Amygdala (tissue), 56 donors: ENCODE results near the gene NFIC.

Experiments used
- DNase-seq, 56 donors: peaks; one replicate each; lab custom pipeline; 2025; lab: John Stamatoyannopoulos, UW

The NFIC gene

DNA sequence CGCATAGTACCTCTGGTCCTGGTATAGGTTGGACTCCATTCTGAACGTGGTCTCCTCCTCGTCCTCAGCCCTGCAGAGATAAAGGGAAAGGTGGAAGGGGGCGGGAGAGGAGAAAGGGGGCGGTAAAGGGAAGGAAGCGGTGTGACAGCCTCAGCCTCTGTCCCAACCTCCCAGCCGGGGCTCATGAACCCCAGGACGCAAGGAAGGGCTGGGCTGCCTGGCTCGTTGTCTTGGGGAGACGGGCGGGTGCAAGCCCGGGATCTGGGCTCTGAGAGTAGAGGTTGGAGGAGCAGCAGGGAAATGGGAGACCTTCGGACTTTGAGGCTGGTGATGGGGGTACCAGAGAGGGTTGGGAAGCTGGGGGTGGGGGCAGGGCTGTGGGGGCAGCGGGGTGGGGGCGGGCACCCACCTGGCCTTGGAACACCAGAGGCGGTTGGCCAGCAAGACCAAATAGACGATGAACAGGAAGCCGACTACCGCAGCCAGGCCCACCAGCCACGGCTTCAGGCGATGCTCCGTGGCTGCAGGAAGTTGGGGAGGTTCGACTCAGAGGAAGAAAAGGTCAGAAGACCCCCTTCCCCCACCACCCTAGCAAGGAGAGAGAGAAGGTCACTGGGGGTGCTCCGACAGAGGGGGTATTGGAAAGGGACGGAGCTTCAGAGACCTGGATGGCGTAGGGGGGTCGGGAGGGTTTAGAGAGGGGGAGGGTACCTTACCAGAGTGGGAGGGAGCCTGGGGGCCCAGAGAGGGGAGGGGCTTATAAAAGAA is 112.2 kb downstream of the NFIC start:
- no peak for DNase-seq

DNA sequence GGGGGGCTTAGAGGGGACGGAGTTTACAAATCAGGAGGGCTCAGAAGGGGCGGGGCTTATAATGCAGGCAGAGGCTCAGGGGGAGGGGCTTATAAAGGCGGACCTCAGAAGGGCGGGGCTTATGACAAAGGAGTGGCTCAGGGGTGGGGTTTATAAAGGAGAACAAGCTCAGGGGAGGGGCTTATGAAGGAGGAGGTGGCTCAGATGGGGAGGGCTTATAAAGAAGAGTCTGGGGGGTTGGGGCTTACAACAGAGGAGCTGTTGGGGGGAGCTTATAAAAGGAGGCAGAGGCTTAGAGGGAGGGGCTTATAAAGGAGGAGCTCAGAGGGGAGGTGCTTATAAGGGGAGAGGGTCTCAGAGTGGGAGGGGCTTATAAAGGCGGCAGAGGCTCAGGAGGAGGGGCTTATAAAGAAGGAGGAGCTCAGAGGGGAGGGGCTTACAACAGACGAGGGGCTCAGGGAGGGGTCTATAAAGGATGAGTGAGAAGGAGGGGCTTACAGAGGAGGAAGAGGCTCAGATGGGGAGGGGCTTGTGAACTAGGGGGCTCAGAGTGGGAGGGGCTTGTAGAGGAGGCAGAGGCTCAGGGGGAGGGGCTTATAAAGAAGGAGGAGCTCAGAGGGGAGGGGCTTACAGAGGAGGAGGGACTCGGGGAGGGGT is 112.9 kb downstream of the NFIC start:
- DNase-seq = peak in 2 of 56 donors; percentile 25 to 64

DNA sequence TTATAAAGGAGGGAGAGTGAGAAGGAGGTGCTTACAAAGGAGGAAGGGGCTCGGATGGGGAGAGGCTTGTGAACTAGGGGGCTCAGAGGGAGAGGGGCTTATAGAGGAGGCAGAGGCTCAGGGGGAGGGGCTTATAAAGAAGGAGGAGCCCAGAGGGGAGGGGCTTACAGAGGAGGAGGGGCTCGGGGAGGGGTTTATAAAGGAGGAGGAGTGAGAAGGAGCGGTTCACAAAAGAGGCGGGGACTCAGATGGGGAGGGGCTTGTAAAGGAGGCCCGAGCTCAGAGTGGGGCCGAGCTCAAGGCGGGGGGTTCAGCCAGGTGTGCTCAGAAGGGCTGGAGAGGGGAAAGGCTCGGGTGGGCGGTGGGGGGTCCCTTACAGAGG is 113.4 kb downstream of the NFIC start:
- DNase-seq = no peak

DNA sequence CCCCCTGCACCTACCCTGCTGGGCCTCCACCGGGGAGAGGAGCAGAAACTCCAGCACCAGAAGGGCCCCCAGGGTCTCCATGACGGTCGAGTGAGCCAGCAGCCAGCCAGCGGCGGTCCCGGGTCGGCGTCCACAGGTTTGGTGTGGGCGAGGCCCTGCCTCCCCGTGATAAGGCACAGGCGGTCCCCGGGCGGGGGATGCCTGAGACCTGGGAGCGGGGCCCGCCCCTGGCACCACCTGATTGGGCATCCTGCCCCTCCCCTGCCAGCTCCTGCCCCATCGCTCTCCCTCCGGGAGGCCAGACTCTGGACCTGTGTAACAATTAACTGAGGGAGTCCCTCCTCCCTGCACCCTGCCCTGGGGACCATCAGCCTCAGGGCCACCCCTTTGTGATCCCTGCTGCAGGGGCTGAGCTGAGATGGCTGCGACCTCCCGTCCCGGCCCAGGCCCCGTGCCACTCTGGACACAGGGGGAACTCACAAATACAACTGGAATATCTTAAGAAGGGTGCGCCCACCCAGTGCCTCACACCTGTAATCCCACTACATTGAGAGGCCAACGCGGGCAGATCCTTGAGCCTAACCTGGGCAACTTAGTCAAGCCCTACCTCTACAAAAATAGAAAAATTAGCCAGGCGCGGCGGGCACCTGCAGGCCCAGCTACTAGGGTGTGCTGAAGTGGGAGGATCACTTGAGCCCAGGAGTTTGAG is 114.2 kb downstream of the NFIC start, which contains the start of gene SMIM24:
SMIM24 (minus strand) TSS at position 143 of the 709 bp plus-strand sequence; CDS start at position 81, 62 bp downstream.
- no peak for DNase-seq

DNA sequence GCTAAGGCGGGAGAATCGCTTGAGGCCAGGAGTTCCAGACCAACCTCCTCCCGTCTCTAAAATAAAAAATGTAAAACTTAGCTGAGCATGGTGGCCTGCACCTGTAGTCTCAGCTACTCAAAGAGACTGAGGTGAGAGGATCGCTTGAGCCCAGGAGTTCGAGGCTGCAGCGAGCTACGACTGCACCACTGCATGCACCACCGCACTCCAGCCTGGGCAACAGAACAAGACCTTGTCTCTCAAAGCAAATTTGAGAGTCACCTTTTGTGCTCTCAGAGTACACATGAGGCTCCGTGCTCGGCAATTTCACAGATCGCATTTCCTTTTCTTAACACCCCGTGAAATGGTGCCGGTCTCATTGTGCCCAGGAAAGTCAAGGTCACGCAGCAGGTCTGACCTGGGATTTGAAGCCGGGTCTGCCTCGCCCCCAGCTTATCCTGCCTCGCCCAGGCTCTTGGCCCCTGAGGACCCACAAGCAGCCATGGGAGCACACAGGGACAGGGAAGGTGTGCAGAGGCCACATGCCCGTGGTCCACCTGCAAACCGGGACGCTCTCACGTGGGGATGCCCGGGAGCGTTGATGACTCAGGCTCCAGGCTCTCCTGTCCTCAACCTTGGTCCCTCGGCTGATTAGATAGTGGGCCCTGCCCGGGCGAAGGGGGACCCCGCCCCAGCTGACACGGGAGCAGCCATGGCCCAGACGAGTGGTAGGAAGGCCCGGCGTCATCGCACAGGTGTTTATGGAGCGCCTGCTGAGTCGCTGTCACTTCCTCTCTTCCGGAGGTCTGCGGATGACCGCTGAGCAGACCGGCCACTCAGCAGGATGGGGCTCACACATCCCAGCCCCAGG is 115.1 kb downstream of the NFIC start:
- DNase-seq = no peak

DNA sequence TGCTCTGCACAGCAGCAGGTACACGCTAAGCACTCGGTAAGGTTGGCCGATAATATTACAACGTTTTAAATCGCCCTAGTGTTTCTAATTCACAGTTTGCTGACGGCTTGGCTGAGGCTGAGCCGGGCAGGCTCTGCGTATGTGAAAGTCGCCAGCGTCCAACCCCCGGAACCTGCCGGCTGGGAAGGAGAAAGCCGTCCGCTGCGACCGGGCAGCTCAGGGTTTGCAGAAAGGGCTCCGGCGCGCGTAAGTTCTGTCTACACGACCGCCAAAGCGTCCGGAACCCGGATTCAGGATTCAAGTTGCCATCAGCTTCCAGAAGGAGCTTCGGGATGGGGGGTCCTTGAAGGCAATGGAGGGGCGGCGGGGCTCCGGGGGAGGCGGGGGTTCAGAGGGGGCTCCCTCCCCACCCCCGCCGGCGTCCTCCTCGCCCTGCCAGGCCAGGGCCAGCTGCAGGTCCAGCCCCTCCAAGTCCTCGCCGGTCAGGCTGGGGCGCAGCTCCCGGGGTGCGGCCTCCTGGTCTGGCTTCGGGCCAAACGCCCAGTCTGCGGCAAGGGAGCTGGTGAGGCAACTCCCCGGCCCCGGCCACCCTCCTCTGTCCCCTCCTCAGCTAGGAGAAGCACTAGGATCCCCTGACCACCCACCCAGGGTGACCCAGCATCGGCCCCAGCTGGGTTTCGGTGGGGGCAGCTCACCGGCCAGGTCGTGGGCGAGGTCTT is 116.3 kb downstream of the NFIC start:
- DNase-seq = no peak

DNA sequence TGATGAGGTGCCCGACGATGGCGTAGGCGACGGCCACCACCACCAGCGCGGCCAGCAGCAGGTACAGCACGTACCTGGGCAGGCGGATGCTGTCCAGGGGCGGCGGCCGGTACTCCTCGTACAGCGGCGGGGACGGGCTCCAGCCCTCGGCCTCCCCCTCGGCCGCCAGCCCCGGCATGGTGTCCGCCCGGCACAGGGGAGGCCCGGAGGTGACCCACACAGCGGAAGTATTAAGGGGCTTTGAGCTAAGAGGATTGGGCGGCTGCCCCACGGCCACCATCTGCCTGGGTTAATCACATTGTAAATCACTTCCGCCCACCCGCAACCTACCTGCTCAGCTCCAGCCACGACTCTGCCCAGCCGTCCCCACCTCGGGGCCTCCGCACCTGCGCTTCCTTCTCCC is 116.8 kb downstream of the NFIC start, which contains the start of gene SMIM44:
SMIM44 (minus strand) TSS at position 216 of the 403 bp plus-strand sequence; CDS start at position 178, 38 bp downstream.
- no peak for DNase-seq

DNA sequence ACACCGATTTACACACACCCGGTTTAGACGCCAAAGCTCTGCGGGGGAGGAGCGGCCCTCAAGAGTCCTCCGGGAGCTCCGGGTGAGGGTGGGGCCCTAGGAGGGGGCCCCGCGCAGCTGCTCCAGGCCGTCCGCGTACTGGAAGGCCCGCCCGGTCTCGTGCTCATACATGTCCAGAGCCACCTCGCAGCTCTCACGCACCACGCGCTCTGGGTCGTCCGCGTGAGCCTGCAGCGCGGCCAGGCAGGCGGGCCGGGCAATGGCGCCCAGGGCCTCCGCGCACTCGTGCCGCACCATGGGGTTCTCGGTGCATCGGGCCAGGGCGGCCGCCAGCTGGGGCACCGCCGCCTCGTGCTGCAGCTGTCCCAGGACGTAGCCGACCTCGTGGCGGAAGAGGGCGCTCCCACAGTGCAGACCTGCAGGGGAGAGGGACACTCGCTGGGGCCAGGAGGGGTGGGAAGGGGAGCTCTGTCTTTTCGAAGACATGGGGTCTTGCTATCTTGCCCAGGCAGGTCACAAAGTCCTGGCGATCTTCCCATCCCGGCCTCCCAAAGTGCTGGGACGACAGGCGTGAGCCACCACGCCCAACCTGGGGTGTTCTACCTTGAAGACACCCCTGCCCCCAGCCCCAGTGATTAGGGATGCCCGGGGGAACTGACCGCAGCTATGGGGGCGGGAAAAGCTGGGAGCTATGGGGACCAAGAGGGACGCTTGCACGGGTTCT is 125.2 kb downstream of the NFIC start:
- no peak for DNase-seq

DNA sequence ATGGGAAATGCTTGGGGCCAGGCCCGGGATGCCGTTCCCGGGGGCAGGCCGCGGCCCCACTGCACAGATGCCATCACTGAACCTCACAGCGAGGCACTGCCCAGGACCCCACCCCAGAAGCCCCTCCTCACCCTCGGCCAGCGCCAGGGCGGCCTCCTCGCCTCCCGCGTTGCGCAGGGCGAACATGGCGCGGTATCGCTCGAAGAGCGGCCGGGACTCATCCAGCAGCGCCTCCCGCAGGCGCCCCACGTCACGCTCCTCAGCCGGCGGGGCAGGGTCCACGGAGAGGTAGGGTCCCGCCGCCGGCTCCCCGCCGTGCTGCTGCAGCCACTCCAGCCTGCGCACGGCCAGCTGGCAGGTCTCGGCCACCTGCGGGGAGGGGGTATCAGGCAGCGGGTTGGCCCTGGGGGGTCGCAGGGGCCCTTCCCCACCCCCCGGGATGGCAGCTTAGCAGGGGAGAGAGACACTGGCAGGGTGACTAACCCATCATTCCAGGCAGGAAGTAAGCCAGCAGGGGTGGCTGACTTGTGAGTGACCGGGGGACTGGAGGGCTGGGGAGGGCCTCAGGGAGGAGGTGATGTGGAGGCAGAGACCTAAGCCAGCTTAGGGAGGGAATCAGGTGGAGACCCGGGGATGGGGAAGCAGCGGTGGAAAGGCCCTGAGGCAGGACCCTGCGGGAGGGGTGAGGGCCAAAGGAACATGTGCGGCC is 125.9 kb downstream of the NFIC start:
- no peak for DNase-seq

DNA sequence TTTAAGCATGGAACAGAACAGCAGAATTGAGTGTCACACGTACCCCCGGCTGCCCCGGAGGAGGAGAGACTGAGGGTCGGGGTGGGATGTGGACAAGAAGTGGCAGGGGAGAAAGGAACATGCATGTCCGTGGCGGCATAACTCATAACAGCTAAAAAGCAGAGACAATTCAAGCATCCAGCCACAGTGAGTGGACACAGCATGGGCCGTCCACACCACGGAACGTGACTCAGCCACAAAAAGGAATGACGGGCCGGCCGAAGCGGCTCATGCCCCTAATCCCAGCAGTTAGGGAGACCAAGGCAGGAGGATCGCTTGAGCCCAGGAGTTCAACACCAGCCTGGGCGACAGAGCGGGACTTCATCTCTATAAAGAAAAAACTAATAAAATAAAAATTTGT is 126.5 kb downstream of the NFIC start:
- no peak for DNase-seq

DNA sequence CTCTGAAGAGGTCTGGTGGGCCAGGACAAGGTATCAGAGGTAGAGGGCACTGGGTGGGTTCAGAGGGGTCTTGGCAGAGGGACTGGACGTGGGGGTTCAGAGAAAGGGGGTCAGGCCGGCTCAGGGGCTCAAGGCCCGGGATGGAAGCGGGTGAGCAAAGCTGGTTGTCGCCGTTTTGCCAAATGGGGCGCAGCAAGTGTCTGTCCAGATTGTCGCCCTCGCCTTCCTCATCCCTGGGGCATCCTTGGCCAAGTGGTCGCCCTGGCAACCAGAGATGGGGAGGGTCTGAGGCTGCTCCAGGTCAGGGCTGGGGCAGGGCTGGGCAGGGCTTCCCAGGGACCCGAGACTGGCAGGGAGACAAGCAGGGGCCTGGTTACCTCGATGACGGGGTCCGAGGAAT is 127.3 kb downstream of the NFIC start:
- DNase-seq = no peak

DNA sequence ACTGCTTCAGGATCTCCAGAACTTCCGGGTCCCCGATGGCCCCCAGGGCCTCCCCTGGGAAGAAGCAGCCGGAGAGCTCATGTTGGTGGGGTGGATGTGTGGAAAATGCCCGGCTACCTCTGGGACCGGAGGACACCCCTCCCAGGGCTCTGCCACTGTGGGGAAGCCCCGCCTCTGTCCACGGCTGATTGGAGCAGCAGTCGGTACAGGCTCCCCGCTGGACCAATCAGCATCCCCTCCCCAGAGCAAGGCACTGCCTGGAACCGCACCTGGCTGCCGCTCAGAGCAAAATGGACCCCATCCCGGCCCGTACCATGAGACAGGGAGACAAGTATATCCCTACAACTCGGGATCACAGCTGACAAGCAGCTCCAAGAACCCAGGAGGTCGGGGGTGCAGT is 127.7 kb downstream of the NFIC start:
- peak in 55 of 56 donors; percentile 20 to 98 (median 89) for DNase-seq

DNA sequence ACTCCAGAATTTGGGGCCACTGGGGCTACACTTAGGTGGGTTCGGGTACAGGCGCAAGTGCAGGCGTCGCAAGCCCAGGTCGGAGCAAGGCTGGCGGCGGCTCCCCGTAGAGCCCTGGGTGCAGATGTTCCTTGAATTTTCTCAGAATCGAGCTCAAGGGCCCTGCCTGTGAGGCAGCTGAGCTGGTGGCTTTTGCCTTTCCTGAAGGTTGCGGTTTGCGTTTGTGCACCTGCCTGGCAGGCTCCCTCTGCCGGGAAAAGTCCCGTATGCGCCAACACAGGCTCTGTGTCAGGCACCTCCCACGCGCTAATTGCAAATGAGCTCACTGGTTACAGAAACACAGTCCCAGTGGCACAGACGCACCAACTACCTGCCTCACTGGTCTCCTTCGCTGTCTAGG is 128.2 kb downstream of the NFIC start:
- DNase-seq = peak in 7 of 56 donors; percentile 21 to 60 (median 36)

DNA sequence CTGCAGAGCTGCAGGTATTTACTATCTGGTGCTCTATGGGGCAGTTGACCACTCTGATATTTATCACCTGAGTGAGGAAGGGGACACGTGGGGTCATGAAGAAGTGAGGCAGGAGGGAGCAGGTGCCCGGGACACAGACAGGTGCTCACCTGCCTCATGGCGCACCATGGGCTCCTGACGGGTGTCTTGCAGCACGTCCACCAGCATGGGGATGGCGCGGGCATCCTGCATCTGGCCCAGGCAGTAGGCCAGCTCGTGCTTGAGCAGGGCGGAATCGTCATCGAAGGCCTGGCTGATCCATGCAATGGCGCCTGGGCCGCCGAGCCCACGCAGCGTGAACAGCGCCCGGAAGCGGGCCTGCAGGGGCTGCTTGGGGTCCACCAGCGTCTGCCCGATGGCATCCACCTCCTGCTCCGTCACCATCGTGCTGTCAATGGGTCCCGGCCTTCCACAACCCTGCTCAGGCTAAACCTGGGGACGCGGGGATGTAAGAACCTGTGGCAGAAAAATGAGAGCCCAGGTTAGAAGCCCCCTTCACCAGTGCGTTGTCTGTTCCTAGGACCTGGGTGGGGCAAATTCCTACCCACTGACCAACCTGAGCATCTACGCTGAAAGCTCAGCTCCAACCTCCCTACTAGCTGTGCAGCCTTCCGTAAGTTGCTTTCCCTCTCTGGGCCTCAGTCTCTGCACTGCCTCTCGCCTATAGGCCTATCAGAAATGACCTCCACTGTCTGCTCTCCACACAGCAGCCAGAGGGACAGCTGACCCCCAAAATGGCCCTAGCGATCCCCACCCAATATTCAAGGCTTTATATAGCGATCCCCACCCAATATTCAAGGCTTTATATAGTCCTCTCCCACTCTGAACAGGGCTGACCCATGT is 130.2 kb downstream of the NFIC start:
- no peak for DNase-seq

DNA sequence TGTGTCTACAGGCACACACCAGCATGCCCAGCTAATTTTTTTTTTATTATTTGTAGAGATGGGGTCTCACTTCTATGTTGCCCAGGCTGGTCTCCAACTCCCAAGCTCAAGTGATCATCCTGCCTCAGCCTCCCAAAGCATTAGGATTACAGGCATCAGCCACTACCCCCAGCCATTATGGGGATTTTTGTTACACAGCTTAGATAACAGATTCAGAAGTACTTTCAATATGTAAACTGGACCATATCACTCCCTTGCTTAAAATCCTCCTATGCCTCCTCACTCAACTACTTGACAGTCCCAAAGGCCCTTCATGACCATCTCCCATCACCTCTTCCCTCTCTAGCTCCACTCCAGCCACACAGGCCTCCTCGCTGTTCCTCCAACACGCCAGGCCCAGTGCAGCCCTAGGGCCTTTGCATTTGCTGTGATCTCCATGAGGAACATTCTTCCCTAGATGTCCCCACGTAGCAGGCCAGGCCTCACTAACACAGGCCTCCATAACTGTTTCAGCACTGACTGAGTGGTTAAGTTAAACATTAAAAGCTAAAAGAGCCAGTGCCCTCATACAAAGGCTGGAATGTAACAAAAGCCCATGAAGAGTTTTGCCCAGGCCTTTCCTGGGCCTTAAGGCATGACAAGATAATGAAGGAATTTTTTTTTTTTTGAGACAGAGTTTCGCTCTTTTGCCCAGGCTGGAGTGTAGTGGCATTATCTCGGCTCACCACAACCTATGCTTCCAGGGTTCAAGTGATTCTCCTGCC is 131.6 kb downstream of the NFIC start:
- no peak for DNase-seq

DNA sequence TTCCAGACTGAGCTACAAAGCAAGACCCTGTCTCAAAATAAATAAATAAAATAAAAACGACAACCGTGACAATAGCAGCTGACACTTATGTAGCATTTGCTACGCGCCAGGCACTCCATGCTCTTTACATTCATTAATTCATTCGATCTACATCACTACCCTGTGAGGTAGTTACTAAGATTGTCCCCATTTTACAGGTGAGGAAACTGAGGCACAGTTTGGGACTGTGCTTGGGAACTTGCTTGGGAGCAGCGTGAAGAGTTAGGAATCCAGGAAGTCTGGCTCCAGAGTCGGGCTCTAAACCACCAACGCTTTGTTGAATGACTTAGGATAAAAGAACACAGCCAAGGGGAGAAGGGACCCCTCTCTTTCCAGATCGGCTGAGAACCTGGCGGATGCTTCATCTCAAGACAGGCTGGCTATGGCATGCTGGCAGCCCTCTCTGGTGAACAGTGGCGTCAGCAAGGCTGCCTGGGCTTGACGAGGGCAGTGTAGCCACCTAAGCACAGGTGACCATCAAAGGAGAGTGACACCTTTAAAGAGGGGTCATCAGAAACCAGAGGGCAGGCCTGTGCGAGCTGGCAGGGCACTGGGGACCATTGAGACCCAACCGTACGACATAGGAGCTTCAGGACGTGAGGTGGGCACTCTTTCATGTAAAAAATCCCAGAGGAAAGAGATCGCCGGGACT is 133.5 kb downstream of the NFIC start:
- DNase-seq = no peak
